Measurements from ENCODE around the gene MAFB.

- TF ChIP-seq, protein P1, sequence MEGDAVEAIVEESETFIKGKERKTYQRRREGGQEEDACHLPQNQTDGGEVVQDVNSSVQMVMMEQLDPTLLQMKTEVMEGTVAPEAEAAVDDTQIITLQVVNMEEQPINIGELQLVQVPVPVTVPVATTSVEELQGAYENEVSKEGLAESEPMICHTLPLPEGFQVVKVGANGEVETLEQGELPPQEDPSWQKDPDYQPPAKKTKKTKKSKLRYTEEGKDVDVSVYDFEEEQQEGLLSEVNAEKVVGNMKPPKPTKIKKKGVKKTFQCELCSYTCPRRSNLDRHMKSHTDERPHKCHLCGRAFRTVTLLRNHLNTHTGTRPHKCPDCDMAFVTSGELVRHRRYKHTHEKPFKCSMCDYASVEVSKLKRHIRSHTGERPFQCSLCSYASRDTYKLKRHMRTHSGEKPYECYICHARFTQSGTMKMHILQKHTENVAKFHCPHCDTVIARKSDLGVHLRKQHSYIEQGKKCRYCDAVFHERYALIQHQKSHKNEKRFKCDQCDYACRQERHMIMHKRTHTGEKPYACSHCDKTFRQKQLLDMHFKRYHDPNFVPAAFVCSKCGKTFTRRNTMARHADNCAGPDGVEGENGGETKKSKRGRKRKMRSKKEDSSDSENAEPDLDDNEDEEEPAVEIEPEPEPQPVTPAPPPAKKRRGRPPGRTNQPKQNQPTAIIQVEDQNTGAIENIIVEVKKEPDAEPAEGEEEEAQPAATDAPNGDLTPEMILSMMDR (IDR thresholded peaks at IDR 0.05), result no peak
- TF ChIP-seq POLR2A (IDR thresholded peaks at IDR 0.05) (no peak), EP300 (IDR thresholded peaks at IDR 0.05) (no peak), POLR2AphosphoS5 (IDR thresholded peaks at IDR 0.05) (no peak)
Observed at GRCh38 chr20:40670253-40670652, 18.8 kb downstream of the MAFB start.
